Trophoblast cell (in vitro differentiated cells and primary cell): ENCODE measurements around the gene CHFR.

Experiments
- DNase-seq, 2 donors: peaks; one replicate each; pipeline ENCODE4 v3.0.0-alpha.2; 2016
- H2AFZ ChIP-seq: 2 replicates; pipeline ENCODE4 v1.6.1; 2013; ENCODE audit warnings: low read length, moderate library complexity, mild to moderate bottlenecking; ENCODE audit not compliant: insufficient read depth, poor library complexity
- H2AK5ac ChIP-seq: 2 replicates; pipeline ENCODE4 v1.6.1; 2013; ENCODE audit warnings: mild to moderate bottlenecking, low read length
- H2BK120ac ChIP-seq: 2 replicates; pipeline ENCODE4 v1.6.1; 2013; ENCODE audit warnings: low read length, mild to moderate bottlenecking, moderate library complexity; ENCODE audit not compliant: insufficient read depth, poor library complexity
- H2BK12ac ChIP-seq: 2 replicates; pipeline ENCODE4 v1.6.1; 2013; ENCODE audit warnings: mild to moderate bottlenecking, low read length, moderate library complexity
- H2BK5ac ChIP-seq: 2 replicates; pipeline ENCODE4 v1.6.1; 2013; ENCODE audit warnings: low read length, low read depth, moderate library complexity, mild to moderate bottlenecking; ENCODE audit not compliant: poor library complexity
- H3K14ac ChIP-seq: 2 replicates; pipeline ENCODE4 v1.6.1; 2013; ENCODE audit warnings: mild to moderate bottlenecking, low read length
- H3K18ac ChIP-seq: 2 replicates; pipeline ENCODE4 v1.6.1; 2013; ENCODE audit warnings: mild to moderate bottlenecking, low read length
- H3K23ac ChIP-seq: 2 replicates; pipeline ENCODE4 v1.6.1; 2013; ENCODE audit warnings: low read length
- H3K27ac ChIP-seq: 2 replicates; pipeline ENCODE4 v1.5.1; 2013; ENCODE audit warnings: low read depth, mild to moderate bottlenecking, inconsistent platforms, low read length, moderate library complexity
- H3K27me3 ChIP-seq: 2 replicates; pipeline ENCODE4 v1.6.1; 2013; ENCODE audit warnings: inconsistent platforms, mild to moderate bottlenecking, low read length, moderate library complexity; ENCODE audit not compliant: insufficient read depth
- H3K36me3 ChIP-seq, 2 experiments: 1 replicate in 1 of 2; 2 replicates in 1 of 2; pipeline ENCODE4 v1.6.1; 2013; ENCODE audit warnings: low read length in 2 of 2, mild to moderate bottlenecking in 2 of 2, moderate library complexity in 1 of 2; ENCODE audit not compliant: insufficient read depth in 2 of 2, control insufficient read depth in 1 of 2
- H3K4ac ChIP-seq: 2 replicates; pipeline ENCODE4 v1.6.1; 2013; ENCODE audit warnings: low read depth, mild to moderate bottlenecking, low read length, moderate library complexity
- H3K4me1 ChIP-seq, 2 experiments: 1 replicate in 1 of 2; 2 replicates in 1 of 2; pipeline ENCODE4 v1.6.1; 2013; ENCODE audit warnings: low read length in 2 of 2, mild to moderate bottlenecking in 2 of 2, moderate library complexity in 1 of 2; ENCODE audit not compliant: insufficient read depth in 2 of 2, control insufficient read depth in 1 of 2
- H3K4me2 ChIP-seq: 2 replicates; pipeline ENCODE4 v1.6.1; 2013; ENCODE audit warnings: inconsistent platforms, mild to moderate bottlenecking, low read length, moderate library complexity
- H3K4me3 ChIP-seq: 2 replicates; pipeline ENCODE4 v1.5.1; 2013; ENCODE audit warnings: mild to moderate bottlenecking, low read depth, low read length, inconsistent platforms
- H3K79me1 ChIP-seq: one replicate; pipeline ENCODE4 v1.6.1; 2013; ENCODE audit warnings: low read length
- H3K79me2 ChIP-seq: 2 replicates; pipeline ENCODE4 v1.6.1; 2013; ENCODE audit warnings: low read length, mild to moderate bottlenecking; ENCODE audit not compliant: control insufficient read depth, insufficient read depth, poor library complexity
- H3K9ac ChIP-seq: 2 replicates; pipeline ENCODE4 v1.6.1; 2013; ENCODE audit warnings: mild to moderate bottlenecking, low read length
- H3K9me3 ChIP-seq: 2 replicates; pipeline ENCODE4 v1.6.1; 2013; ENCODE audit warnings: low read depth, mild to moderate bottlenecking, control low read depth, inconsistent platforms, low read length; ENCODE audit not compliant: insufficient read depth
- H4K12ac ChIP-seq: 2 replicates; pipeline ENCODE4 v1.6.1; 2013; ENCODE audit warnings: low read depth, mild to moderate bottlenecking, low read length, moderate library complexity
- H4K8ac ChIP-seq: 2 replicates; pipeline ENCODE4 v1.6.1; 2013; ENCODE audit warnings: low read depth, mild to moderate bottlenecking, low read length, moderate library complexity
- H4K91ac ChIP-seq: one replicate; pipeline ENCODE4 v1.6.1; 2013; ENCODE audit warnings: low read depth, mild to moderate bottlenecking, low read length, moderate library complexity
- WGBS: extraction: QIAGEN DNeasy Blood & Tissue Kit; methylation state at CpG from one replicate; pipeline ENCODE4 v1.1.7; 2013; ENCODE audit warnings: missing lambda C conversion rate; ENCODE audit not compliant: insufficient read length, insufficient coverage; ENCODE audit errors: extremely low coverage; 5-methylcytosine and 5-hydroxymethylcytosine counted together

The CHFR gene

DNA sequence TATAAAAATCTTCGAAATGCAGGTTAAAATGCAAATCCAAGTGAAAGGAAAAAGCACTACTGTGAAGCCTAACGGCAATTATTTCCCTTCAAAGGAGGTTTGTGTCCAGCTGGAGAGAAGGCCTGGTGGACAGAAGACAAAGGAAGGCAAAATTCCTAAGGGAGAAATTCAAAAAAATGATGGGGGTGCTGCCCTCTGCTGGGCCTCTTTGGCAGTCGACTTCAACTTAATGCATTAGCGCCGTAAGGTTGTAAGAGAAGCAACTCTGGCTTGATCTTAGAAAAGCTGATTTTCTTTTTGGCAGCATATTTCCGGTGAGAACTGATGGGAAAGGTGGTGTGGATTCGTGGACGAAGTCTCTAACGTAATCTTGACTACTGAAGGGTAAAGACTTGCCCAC lies 34.3 kb upstream of the CHFR start:
- peaks cover 4% of the 10 kb centered on the region in 2 experiments for H3K36me3 ChIP-seq
- H4K91ac ChIP-seq: no peak overlapping the region
- H2AK5ac ChIP-seq: no peak overlapping the region
- H2BK5ac ChIP-seq: no peak overlapping the region
- H4K12ac ChIP-seq: no peak overlapping the region
- WGBS: no CpG with 5 or more reads among the region's 9 CpGs
- no peak overlapping the region for H3K18ac ChIP-seq
- H3K9me3 ChIP-seq: peaks cover 31% of the 10 kb centered on the region
- H2BK12ac ChIP-seq: no peak overlapping the region
- H3K14ac ChIP-seq: no peak overlapping the region
- no peak overlapping the region for H3K4me2 ChIP-seq
- no peaks in the 10 kb centered on the region for H3K79me1 ChIP-seq
- H3K79me2 ChIP-seq: no peaks in the 10 kb centered on the region
- H3K27me3 ChIP-seq: peaks cover 5% of the 10 kb centered on the region
- H3K4me1 ChIP-seq: no peaks in the 10 kb centered on the region
- H3K23ac ChIP-seq: no peak overlapping the region
- H4K8ac ChIP-seq: no peak overlapping the region
- H2BK120ac ChIP-seq: no peak overlapping the region
- DNase-seq: no peak
- no peak overlapping the region for H3K4me3 ChIP-seq
- H3K9ac ChIP-seq: no peak overlapping the region
- no peak overlapping the region for H3K27ac ChIP-seq
- H3K4ac ChIP-seq: no peak overlapping the region
- no peak overlapping the region for H2AFZ ChIP-seq

DNA sequence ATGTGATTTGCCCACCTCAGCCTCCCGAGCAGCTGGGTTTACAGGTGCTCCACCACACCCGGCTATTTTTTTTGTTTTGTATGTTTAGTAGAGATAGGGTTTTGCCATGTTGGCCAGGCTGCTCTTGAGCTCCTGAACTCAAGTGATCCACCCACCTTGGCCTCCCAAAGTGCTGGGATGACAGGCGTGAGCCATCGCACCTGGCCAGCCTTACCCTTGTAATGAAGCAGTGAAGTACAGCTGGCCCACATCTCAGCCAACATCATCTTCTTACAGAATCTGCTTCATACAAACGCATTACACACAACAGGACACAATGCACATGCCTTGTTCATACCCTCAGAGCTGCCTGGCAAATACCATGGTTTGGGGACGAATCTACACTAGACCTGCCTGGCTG lies 31.3 kb upstream of the CHFR start:
- H3K4me3 ChIP-seq: no peak overlapping the region
- H3K18ac ChIP-seq: no peak overlapping the region
- no CpG with 5 or more reads among the region's 6 CpGs for WGBS
- H3K14ac ChIP-seq: no peak overlapping the region
- no peak overlapping the region for H3K27ac ChIP-seq
- H3K36me3 ChIP-seq: peaks cover 0 to 2% of the 10 kb centered on the region in 2 experiments
- H3K4me2 ChIP-seq: no peak overlapping the region
- no peaks in the 10 kb centered on the region for H3K27me3 ChIP-seq
- H3K79me2 ChIP-seq: no peaks in the 10 kb centered on the region
- no peak overlapping the region for H3K4ac ChIP-seq
- no peak overlapping the region for H3K23ac ChIP-seq
- no peak overlapping the region for H4K8ac ChIP-seq
- H3K4me1 ChIP-seq: no peaks in the 10 kb centered on the region
- no peak overlapping the region for H4K91ac ChIP-seq
- H3K9me3 ChIP-seq: peaks cover 19% of the 10 kb centered on the region
- H2AK5ac ChIP-seq: no peak overlapping the region
- H2AFZ ChIP-seq: no peak overlapping the region
- no peak overlapping the region for H2BK12ac ChIP-seq
- H2BK5ac ChIP-seq: no peak overlapping the region
- no peak for DNase-seq
- no peaks in the 10 kb centered on the region for H3K79me1 ChIP-seq
- no peak overlapping the region for H2BK120ac ChIP-seq
- H3K9ac ChIP-seq: no peak overlapping the region
- no peak overlapping the region for H4K12ac ChIP-seq

DNA sequence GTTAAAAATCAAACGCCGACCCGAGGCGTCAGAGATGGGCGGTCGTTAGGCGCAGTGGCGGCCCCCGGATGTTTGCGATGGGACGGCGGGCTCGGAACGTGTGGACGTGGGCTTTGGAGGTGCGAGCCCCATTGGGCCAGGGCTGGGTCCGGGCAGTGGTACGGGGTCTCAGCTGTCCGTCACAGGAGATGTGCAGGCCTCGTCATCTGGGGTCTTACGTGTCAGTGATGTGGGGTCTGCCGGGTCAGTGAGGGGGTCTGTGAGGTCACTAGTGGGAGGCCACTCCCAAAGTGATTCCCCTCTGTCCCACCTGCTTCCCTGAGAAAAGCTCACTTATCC lies 21.6 kb upstream of the CHFR start:
- Histone ChIP-seq H4K8ac (peak overlapping the region; percentile 62), H3K27ac (peak overlapping the region; percentile 19), H3K18ac (peak overlapping the region; percentile 8), H3K4me1 (peaks cover 7% of the 10 kb centered on the region in 2 experiments), H3K27me3 (no peaks in the 10 kb centered on the region), H2AFZ (peak overlapping the region; percentile 50), H3K23ac (no peak overlapping the region), H2AK5ac (no peak overlapping the region), H3K79me2 (no peaks in the 10 kb centered on the region), H3K4me3 (peak overlapping the region; percentile 68), H3K9me3 (peaks cover 5% of the 10 kb centered on the region), H3K4me2 (peak overlapping the region; percentile 86), H3K36me3 (no peaks in the 10 kb centered on the region), H3K9ac (peak overlapping the region; percentile 50), H4K12ac (no peak overlapping the region), H3K79me1 (peaks cover 3% of the 10 kb centered on the region), H2BK5ac (no peak overlapping the region), H3K14ac (peak overlapping the region; percentile 28), H3K4ac (no peak overlapping the region), H2BK120ac (no peak overlapping the region), H4K91ac (no peak overlapping the region), H2BK12ac (no peak overlapping the region)
- no CpG with 5 or more reads among the region's 22 CpGs for WGBS
- DNase-seq: no peak

DNA sequence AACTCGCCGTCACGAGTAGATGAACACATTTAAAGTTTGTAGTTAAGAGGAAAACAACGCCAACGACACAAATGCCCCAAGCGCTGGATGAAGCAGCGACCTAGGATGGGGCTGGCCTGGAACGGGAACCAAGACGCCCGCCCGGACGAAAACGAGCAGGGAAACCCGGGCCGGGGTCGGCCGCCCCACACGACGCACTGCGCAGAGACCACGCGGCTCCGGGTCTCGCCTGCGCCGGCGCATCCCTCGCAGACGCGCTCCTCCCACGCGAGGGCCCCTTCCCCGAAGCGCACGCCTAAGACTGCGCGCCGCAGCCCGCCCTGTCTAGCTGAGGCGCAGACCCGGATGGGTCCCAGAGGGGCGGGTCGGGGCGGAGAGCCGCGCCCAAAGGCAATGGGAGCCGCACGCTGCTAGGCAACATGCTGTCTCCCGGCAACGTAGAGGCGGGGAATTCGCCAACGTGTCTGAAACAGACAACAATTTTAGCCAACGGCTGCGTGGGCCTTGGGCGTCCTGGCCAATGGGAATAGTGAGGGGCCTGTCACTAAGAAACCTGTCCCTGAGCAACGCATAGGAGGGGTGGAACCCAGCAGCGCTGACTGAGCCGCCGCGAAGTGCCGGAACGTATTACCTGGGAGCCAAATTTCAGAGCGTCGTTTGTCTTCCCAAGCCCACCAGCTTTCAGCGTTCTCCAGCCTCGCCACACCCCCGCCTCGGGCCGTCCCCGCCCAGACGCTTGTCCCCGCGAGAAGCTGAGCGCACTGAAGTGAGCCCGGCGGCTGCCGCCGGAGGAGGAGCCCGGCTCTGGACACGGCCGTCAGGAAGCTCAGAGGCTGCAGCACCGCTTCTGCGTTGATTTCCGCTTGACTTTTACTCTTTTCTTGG lies 21.0 kb upstream of the CHFR start:
- Histone ChIP-seq H2BK120ac (no peak overlapping the region), H3K4me1 (peaks cover 7% of the 10 kb centered on the region in 2 experiments), H3K27ac (peak overlapping the region; percentile 19), H2BK12ac (no peak overlapping the region), H2AK5ac (no peak overlapping the region), H3K4me2 (peak overlapping the region; percentile 86), H3K14ac (peak overlapping the region; percentile 28), H3K4me3 (peak overlapping the region; percentile 68), H4K91ac (no peak overlapping the region), H3K36me3 (no peaks in the 10 kb centered on the region), H4K8ac (peak overlapping the region; percentile 62), H2BK5ac (no peak overlapping the region), H3K79me2 (no peaks in the 10 kb centered on the region), H2AFZ (peak overlapping the region; percentile 77), H3K27me3 (no peaks in the 10 kb centered on the region), H3K4ac (no peak overlapping the region), H3K23ac (no peak overlapping the region), H3K79me1 (peaks cover 3% of the 10 kb centered on the region), H3K18ac (peak overlapping the region; percentile 8), H3K9me3 (peaks cover 5% of the 10 kb centered on the region), H3K9ac (no peak overlapping the region), H4K12ac (no peak overlapping the region)
- WGBS: no CpG with 5 or more reads among the region's 85 CpGs
- DNase-seq: peak; percentile 99 to 100
